ENCODE measurements around the gene PNPLA8.

The PNPLA8 gene

DNA sequence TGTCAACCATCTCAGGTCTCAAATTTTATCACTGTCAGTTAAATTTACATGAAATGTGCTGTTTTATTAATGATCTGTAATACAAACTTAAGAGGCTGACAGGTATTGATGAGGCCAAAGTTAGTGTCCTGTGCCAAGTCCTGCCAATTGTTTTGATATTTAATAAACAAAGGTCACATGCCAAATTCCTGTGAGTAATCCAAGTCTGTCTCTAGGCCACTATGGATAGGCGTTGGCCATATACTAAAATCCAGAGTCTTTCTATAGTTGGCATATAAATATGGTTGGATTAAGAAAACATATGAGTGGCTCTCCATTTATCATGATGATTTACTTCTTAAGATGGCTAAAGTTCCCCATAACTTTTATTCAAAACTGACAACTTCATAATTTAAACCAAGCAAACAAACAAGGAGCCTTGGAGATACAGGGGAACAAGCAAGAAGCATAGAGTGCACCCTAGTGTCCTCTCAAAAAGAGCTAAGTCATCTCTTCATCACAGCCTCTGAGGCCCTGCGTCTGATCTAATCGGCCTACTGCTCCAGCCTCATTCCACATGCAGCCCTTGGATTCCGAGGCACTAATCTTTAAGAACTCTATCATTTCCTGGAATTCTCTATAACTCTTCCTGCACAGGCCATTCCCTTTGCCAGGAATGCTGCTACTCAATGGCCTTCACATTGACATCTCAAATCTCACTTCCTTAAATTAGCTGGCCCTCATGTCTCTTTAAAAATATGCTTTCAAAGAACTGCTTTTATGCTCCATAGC is 37.0 kb downstream of the PNPLA8 start:
- Histone ChIP-seq H2BK12ac (ENCODE audit: low read length) (no peak overlapping the region), H3K79me2 (ENCODE audit: control insufficient read depth, insufficient read depth, low read length, poor library complexity) (no peaks in the 10 kb centered on the region), H3K4me2 (ENCODE audit: low read length) (no peak overlapping the region), H3K27ac (ENCODE audit: low read depth, low read length) (no peak overlapping the region), H3K4me3 (ENCODE audit: low read depth, low read length) (no peak overlapping the region), H3K79me1 (ENCODE audit: low read length) (no peaks in the 10 kb centered on the region), H3K9me3 (ENCODE audit: insufficient read depth, low read depth, low read length) (no peaks in the 10 kb centered on the region), H3K36me3 (ENCODE audit: control insufficient read depth in 1 of 2, insufficient read depth in 2 of 2, low read length in 2 of 2) (no peaks in the 10 kb centered on the region), H4K8ac (ENCODE audit: low read depth, low read length) (no peak overlapping the region), H3K18ac (ENCODE audit: low read length) (no peak overlapping the region), H3K27me3 (ENCODE audit: insufficient read depth, low read length) (no peaks in the 10 kb centered on the region), H3K23ac (ENCODE audit: low read length) (no peak overlapping the region), H3K4me1 (ENCODE audit: control insufficient read depth in 1 of 2, insufficient read depth in 2 of 2, low read length in 2 of 2) (no peaks in the 10 kb centered on the region), H2BK5ac (ENCODE audit: low read depth, low read length, poor library complexity) (no peak overlapping the region), H3K4ac (ENCODE audit: low read depth, low read length) (no peak overlapping the region), H3K14ac (ENCODE audit: low read length) (no peak overlapping the region), H4K91ac (ENCODE audit: low read depth, low read length) (no peak overlapping the region), H2BK120ac (ENCODE audit: insufficient read depth, low read length, poor library complexity) (no peak overlapping the region), H3K9ac (ENCODE audit: low read length) (no peak overlapping the region), H2AK5ac (ENCODE audit: low read length) (no peak overlapping the region), H4K12ac (ENCODE audit: low read depth, low read length) (no peak overlapping the region), H2AFZ (ENCODE audit: insufficient read depth, low read length, poor library complexity) (no peak overlapping the region)
- peak; percentile 34 to 64 for DNase-seq
- no CpG with 5 or more reads among the region's 4 CpGs for WGBS (ENCODE audit: extremely low coverage, insufficient coverage, insufficient read length)

GRCh38 chr7:108487646-108488045 is 38.3 kb downstream of the PNPLA8 start:
- no peak overlapping the region for H3K9ac ChIP-seq (ENCODE audit: low read length)
- DNase-seq: no peak
- H3K23ac ChIP-seq (ENCODE audit: low read length): no peak overlapping the region
- no peak overlapping the region for H3K4me2 ChIP-seq (ENCODE audit: low read length)
- H3K9me3 ChIP-seq (ENCODE audit: insufficient read depth, low read depth, low read length): no peaks in the 10 kb centered on the region
- H3K14ac ChIP-seq (ENCODE audit: low read length): no peak overlapping the region
- no peak overlapping the region for H4K91ac ChIP-seq (ENCODE audit: low read depth, low read length)
- H4K8ac ChIP-seq (ENCODE audit: low read depth, low read length): no peak overlapping the region
- H3K79me2 ChIP-seq (ENCODE audit: control insufficient read depth, insufficient read depth, low read length, poor library complexity): no peaks in the 10 kb centered on the region
- H3K18ac ChIP-seq (ENCODE audit: low read length): no peak overlapping the region
- H2BK5ac ChIP-seq (ENCODE audit: low read depth, low read length, poor library complexity): no peak overlapping the region
- no peaks in the 10 kb centered on the region for H3K4me1 ChIP-seq (ENCODE audit: control insufficient read depth in 1 of 2, insufficient read depth in 2 of 2, low read length in 2 of 2)
- H4K12ac ChIP-seq (ENCODE audit: low read depth, low read length): no peak overlapping the region
- H2AFZ ChIP-seq (ENCODE audit: insufficient read depth, low read length, poor library complexity): no peak overlapping the region
- no peak overlapping the region for H3K4ac ChIP-seq (ENCODE audit: low read depth, low read length)
- H3K79me1 ChIP-seq (ENCODE audit: low read length): no peaks in the 10 kb centered on the region
- no peaks in the 10 kb centered on the region for H3K36me3 ChIP-seq (ENCODE audit: control insufficient read depth in 1 of 2, insufficient read depth in 2 of 2, low read length in 2 of 2)
- no peak overlapping the region for H2BK12ac ChIP-seq (ENCODE audit: low read length)
- no peak overlapping the region for H2BK120ac ChIP-seq (ENCODE audit: insufficient read depth, low read length, poor library complexity)
- H2AK5ac ChIP-seq (ENCODE audit: low read length): no peak overlapping the region
- no peak overlapping the region for H3K4me3 ChIP-seq (ENCODE audit: low read depth, low read length)
- no peak overlapping the region for H3K27ac ChIP-seq (ENCODE audit: low read depth, low read length)
- no peaks in the 10 kb centered on the region for H3K27me3 ChIP-seq (ENCODE audit: insufficient read depth, low read length)

DNA sequence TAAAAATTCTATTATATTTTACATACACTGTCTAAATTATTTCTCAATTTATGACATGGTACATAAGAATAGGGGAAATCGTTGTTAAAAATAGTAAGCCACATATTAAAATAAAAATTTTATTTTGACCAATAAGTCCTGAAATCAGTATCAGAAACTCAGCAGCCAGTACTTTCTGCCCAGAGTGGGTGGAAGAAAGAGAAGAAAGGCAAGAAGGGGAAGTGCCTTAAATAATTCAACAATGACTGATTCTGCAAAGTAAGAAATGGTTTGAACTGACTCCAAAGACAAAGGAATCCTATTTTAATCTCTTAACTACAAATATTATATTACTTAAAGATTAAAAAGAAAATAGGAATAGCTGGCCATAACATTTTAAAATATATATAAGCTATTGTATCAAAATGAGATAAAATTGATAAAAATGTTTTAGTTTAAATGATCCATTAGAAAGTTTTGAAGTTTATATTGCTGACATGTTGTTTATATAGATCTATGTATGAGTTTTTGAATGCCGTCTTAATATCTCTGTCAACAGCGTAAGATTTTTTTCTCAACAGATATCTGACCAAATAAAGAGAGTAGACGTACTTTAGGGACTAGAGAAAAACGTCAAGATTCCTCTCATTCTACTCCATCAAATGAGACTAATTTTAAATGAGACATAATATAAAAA is 39.5 kb downstream of the PNPLA8 start:
- H4K12ac ChIP-seq (ENCODE audit: low read depth, low read length): no peak overlapping the region
- DNase-seq: no peak
- H3K4me2 ChIP-seq (ENCODE audit: low read length): no peak overlapping the region
- H3K9me3 ChIP-seq (ENCODE audit: insufficient read depth, low read depth, low read length): no peaks in the 10 kb centered on the region
- no peak overlapping the region for H2AK5ac ChIP-seq (ENCODE audit: low read length)
- H3K36me3 ChIP-seq (ENCODE audit: control insufficient read depth in 1 of 2, insufficient read depth in 2 of 2, low read length in 2 of 2): no peaks in the 10 kb centered on the region
- H3K9ac ChIP-seq (ENCODE audit: low read length): no peak overlapping the region
- no peak overlapping the region for H2BK5ac ChIP-seq (ENCODE audit: low read depth, low read length, poor library complexity)
- no CpG with 5 or more reads among the region's 5 CpGs for WGBS (ENCODE audit: extremely low coverage, insufficient coverage, insufficient read length)
- H3K79me1 ChIP-seq (ENCODE audit: low read length): no peaks in the 10 kb centered on the region
- H2BK12ac ChIP-seq (ENCODE audit: low read length): no peak overlapping the region
- no peak overlapping the region for H3K14ac ChIP-seq (ENCODE audit: low read length)
- H3K4me1 ChIP-seq (ENCODE audit: control insufficient read depth in 1 of 2, insufficient read depth in 2 of 2, low read length in 2 of 2): no peaks in the 10 kb centered on the region
- no peaks in the 10 kb centered on the region for H3K79me2 ChIP-seq (ENCODE audit: control insufficient read depth, insufficient read depth, low read length, poor library complexity)
- no peak overlapping the region for H2AFZ ChIP-seq (ENCODE audit: insufficient read depth, low read length, poor library complexity)
- no peak overlapping the region for H3K23ac ChIP-seq (ENCODE audit: low read length)
- H3K27ac ChIP-seq (ENCODE audit: low read depth, low read length): no peak overlapping the region
- H4K91ac ChIP-seq (ENCODE audit: low read depth, low read length): no peak overlapping the region
- H3K4me3 ChIP-seq (ENCODE audit: low read depth, low read length): no peak overlapping the region
- H3K27me3 ChIP-seq (ENCODE audit: insufficient read depth, low read length): no peaks in the 10 kb centered on the region
- no peak overlapping the region for H3K4ac ChIP-seq (ENCODE audit: low read depth, low read length)
- no peak overlapping the region for H4K8ac ChIP-seq (ENCODE audit: low read depth, low read length)
- H3K18ac ChIP-seq (ENCODE audit: low read length): no peak overlapping the region
- no peak overlapping the region for H2BK120ac ChIP-seq (ENCODE audit: insufficient read depth, low read length, poor library complexity)

DNA sequence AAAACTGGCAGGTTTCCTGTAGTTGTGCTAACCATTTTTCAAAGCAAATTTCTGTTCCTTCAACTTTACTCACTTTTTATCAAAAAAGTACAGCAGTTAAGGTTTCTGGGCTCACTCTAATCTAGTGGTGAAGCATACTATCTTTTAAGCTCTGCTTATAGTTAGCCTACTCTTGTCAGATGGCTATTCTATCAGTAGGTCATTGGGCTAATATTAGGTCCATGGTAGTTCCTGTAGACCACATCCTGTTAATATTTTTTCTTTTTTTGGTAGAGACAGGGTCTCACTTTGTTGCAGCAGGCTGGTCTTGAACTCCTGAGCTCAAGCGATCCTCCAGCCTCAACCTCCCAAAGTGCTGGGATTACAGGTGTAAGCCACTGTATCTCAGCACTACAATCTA is 41.8 kb downstream of the PNPLA8 start:
- no peak overlapping the region for H2BK12ac ChIP-seq (ENCODE audit: low read length)
- H4K91ac ChIP-seq (ENCODE audit: low read depth, low read length): no peak overlapping the region
- no peak overlapping the region for H3K4me2 ChIP-seq (ENCODE audit: low read length)
- H2BK120ac ChIP-seq (ENCODE audit: insufficient read depth, low read length, poor library complexity): no peak overlapping the region
- H4K8ac ChIP-seq (ENCODE audit: low read depth, low read length): no peak overlapping the region
- no peak overlapping the region for H2AFZ ChIP-seq (ENCODE audit: insufficient read depth, low read length, poor library complexity)
- no peaks in the 10 kb centered on the region for H3K79me2 ChIP-seq (ENCODE audit: control insufficient read depth, insufficient read depth, low read length, poor library complexity)
- no peak overlapping the region for H3K4ac ChIP-seq (ENCODE audit: low read depth, low read length)
- no peak overlapping the region for H2AK5ac ChIP-seq (ENCODE audit: low read length)
- no peak overlapping the region for H3K23ac ChIP-seq (ENCODE audit: low read length)
- H2BK5ac ChIP-seq (ENCODE audit: low read depth, low read length, poor library complexity): no peak overlapping the region
- no peak overlapping the region for H3K18ac ChIP-seq (ENCODE audit: low read length)
- H3K79me1 ChIP-seq (ENCODE audit: low read length): no peaks in the 10 kb centered on the region
- no peak overlapping the region for H3K27ac ChIP-seq (ENCODE audit: low read depth, low read length)
- no peaks in the 10 kb centered on the region for H3K9me3 ChIP-seq (ENCODE audit: insufficient read depth, low read depth, low read length)
- DNase-seq: no peak
- no peak overlapping the region for H3K9ac ChIP-seq (ENCODE audit: low read length)
- H3K36me3 ChIP-seq (ENCODE audit: control insufficient read depth in 1 of 2, insufficient read depth in 2 of 2, low read length in 2 of 2): no peaks in the 10 kb centered on the region
- no peaks in the 10 kb centered on the region for H3K4me1 ChIP-seq (ENCODE audit: control insufficient read depth in 1 of 2, insufficient read depth in 2 of 2, low read length in 2 of 2)
- H3K27me3 ChIP-seq (ENCODE audit: insufficient read depth, low read length): no peaks in the 10 kb centered on the region
- no CpG with 5 or more reads among the region's 1 CpG for WGBS (ENCODE audit: extremely low coverage, insufficient coverage, insufficient read length)
- no peak overlapping the region for H3K4me3 ChIP-seq (ENCODE audit: low read depth, low read length)
- no peak overlapping the region for H4K12ac ChIP-seq (ENCODE audit: low read depth, low read length)
- no peak overlapping the region for H3K14ac ChIP-seq (ENCODE audit: low read length)
